ENCODE data around the gene DAAM2.

DNA sequence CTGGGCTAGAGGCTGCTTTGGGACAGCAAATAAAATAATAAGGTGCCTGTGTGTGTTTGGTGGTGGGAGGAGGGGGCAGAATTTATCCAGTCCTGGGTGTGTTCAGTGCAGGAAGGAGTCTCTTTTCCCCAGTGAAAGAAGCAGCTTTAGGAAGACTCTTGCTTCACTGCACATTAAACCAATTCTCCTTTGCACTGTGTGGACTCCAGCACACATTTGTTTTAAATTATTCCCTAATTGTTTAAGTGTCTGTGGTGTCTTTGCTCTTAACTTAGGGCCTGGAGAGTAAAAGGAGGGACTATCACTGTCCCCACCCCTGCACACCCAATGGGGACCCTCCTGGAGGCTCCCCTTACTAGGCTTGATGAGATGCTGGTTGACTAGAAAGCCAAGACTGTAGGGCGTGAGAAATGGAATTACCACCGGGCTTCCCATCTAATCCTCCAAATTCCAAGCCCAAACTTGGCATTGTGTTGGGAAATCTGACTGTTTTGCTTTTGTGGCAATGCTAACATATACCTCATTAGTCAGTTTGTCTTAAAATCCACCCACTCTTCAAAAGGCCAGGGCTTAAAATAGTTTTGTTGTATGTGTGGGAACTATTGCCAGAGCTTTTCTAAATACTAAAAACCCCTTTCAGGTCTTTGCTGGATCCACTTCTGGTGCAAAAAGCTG, 13.5 kb upstream of the DAAM2 start:
- no peak for TF ChIP-seq POLR2A (IDR thresholded peaks at IDR 0.05; ENCODE audit: control extremely low read depth in 1 of 2, low read depth in 2 of 2, low read length in 2 of 2)
- TF ChIP-seq, protein P1, sequence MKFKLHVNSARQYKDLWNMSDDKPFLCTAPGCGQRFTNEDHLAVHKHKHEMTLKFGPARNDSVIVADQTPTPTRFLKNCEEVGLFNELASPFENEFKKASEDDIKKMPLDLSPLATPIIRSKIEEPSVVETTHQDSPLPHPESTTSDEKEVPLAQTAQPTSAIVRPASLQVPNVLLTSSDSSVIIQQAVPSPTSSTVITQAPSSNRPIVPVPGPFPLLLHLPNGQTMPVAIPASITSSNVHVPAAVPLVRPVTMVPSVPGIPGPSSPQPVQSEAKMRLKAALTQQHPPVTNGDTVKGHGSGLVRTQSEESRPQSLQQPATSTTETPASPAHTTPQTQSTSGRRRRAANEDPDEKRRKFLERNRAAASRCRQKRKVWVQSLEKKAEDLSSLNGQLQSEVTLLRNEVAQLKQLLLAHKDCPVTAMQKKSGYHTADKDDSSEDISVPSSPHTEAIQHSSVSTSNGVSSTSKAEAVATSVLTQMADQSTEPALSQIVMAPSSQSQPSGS (IDR thresholded peaks at IDR 0.05; ENCODE audit: low read length), result no peak
- no peak for TF ChIP-seq YY1 (IDR thresholded peaks at IDR 0.05; ENCODE audit: low read depth, low read length)
- no peak for TF ChIP-seq TBP (IDR thresholded peaks at IDR 0.05; ENCODE audit: low read depth, low read length)
- TF ChIP-seq, protein P2, sequence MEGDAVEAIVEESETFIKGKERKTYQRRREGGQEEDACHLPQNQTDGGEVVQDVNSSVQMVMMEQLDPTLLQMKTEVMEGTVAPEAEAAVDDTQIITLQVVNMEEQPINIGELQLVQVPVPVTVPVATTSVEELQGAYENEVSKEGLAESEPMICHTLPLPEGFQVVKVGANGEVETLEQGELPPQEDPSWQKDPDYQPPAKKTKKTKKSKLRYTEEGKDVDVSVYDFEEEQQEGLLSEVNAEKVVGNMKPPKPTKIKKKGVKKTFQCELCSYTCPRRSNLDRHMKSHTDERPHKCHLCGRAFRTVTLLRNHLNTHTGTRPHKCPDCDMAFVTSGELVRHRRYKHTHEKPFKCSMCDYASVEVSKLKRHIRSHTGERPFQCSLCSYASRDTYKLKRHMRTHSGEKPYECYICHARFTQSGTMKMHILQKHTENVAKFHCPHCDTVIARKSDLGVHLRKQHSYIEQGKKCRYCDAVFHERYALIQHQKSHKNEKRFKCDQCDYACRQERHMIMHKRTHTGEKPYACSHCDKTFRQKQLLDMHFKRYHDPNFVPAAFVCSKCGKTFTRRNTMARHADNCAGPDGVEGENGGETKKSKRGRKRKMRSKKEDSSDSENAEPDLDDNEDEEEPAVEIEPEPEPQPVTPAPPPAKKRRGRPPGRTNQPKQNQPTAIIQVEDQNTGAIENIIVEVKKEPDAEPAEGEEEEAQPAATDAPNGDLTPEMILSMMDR (IDR thresholded peaks at IDR 0.05; ENCODE audit: control extremely low read depth in 1 of 3, insufficient read depth in 1 of 3, low read depth in 1 of 3, low read length in 3 of 3), result no peak
- TF ChIP-seq CHD2 (IDR thresholded peaks at IDR 0.05; ENCODE audit: low read length), result no peak
- TF ChIP-seq TCF12 (IDR thresholded peaks at IDR 0.05; ENCODE audit: low read depth, low read length), result no peak
- TF ChIP-seq SRF (IDR thresholded peaks at IDR 0.05; ENCODE audit: low read depth, low read length), result no peak
- TF ChIP-seq HDAC6 (IDR thresholded peaks at IDR 0.05; ENCODE audit: low read depth, low read length), result no peak
- TF ChIP-seq PHF8 (conservative IDR thresholded peaks at IDR 0.05; ENCODE audit: low read depth, low read length), result no peak
